ENCODE measurements around the gene SETX.

DNA sequence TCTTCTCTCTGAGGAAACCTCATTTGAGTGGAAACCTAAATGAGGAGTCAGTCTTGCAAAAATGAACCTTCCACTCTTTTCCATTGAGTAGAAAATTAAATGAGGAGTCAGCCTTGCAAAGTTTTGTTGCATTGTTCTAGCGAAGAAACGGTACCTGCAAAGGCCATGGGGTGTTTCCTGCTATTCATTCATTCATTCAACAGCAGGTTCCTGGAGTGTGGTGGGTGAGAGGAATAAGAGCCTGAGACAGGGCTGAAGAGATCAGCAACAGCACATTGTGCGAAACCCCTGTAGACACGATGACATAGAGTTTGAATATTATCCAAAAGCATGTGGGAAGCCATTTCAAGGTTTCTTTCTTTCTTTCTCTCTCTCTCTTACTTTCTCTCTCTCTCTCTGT is 14.6 kb upstream of the SETX start:
- TF ChIP-seq ELF4 (IDR thresholded peaks at IDR 0.05) (no peak), HDGF (IDR thresholded peaks at IDR 0.05; ENCODE audit: borderline replicate concordance) (no peak), SUZ12 (IDR thresholded peaks at IDR 0.05) (no peak), TARDBP (IDR thresholded peaks at IDR 0.05) (no peak), ZNF384 (IDR thresholded peaks at IDR 0.05) (no peak), SP1 (IDR thresholded peaks at IDR 0.05) (no peak), ARNT (IDR thresholded peaks at IDR 0.05) (no peak), FOXK2 (IDR thresholded peaks at IDR 0.05) (no peak)
- TF ChIP-seq, protein P1, sequence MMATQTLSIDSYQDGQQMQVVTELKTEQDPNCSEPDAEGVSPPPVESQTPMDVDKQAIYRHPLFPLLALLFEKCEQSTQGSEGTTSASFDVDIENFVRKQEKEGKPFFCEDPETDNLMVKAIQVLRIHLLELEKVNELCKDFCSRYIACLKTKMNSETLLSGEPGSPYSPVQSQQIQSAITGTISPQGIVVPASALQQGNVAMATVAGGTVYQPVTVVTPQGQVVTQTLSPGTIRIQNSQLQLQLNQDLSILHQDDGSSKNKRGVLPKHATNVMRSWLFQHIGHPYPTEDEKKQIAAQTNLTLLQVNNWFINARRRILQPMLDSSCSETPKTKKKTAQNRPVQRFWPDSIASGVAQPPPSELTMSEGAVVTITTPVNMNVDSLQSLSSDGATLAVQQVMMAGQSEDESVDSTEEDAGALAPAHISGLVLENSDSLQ (IDR thresholded peaks at IDR 0.05), result no peak
